SK-N-SH (cell line): Measurements from ENCODE around the gene KRT85. TPM values are rescaled to one million over a fixed set of nuclear protein-coding genes. Genes with fewer than 3 reads are reported as not detected.

ENCODE experiments used
- CTCF ChIA-PET: fragments of 300-600, 350-600 bp; formaldehyde crosslinking; extraction: SDS; loops from one replicate; lab custom pipeline; 2021; lab: Yijun Ruan, JAX
- POLR2A ChIA-PET: fragments of 350-600 bp; sonication (Branson Sonifier 250); formaldehyde crosslinking; extraction: SDS; loops from one replicate; lab custom pipeline; 2020; ENCODE audit warnings: antibody characterized with exemption, inconsistent platforms; lab: Yijun Ruan, JAX
- DNase-seq: peaks from one replicate; pipeline ENCODE4 v3.0.0; 2012
- H2AFZ ChIP-seq: fragments of 200-600 bp; sonication (generic); 2 replicates; pipeline ENCODE4 v1.8.1; 2016; ENCODE audit warnings: antibody characterized with exemption, mild to moderate bottlenecking, low read depth
- H3F3A ChIP-seq: fragments of 200-600 bp; sonication (generic); replicated peaks from 2 replicates; pipeline ENCODE3; 2016; ENCODE audit warnings: antibody characterized with exemption, mild to moderate bottlenecking; ENCODE audit not compliant: insufficient read depth
- H3K27ac ChIP-seq, 2 experiments: fragments of 200-500 bp in 1 of 2; fragments of 200-600 bp in 1 of 2; sonication (Bioruptor generic) in 1 of 2; sonication (generic), shearing (Covaris generic) in 1 of 2; 2 replicates each; pipeline versions ENCODE4 v1.5.1 to v1.6.1; 2014 to 2016; ENCODE audit warnings: low read depth in 2 of 2, inconsistent platforms in 1 of 2, low read length in 1 of 2, mild to moderate bottlenecking in 1 of 2, mixed read lengths in 1 of 2
- H3K27me3 ChIP-seq: fragments of 200-600 bp; sonication (generic), shearing (Covaris generic); 2 replicates; pipeline ENCODE4 v1.6.1; 2016; ENCODE audit warnings: mixed run types; ENCODE audit not compliant: insufficient read depth
- H3K36me3 ChIP-seq, 2 experiments: fragments of 200-500 bp in 1 of 2; fragments of 200-600 bp in 1 of 2; sonication (Bioruptor generic) in 1 of 2; sonication (generic) in 1 of 2; replicated peaks in 1 of 2; 2 replicates each; pipeline versions ENCODE3 to v1.5.1; 2014 to 2016; ENCODE audit warnings: low read length in 1 of 2, mild to moderate bottlenecking in 1 of 2; ENCODE audit not compliant: insufficient read depth in 2 of 2, control insufficient read depth in 1 of 2
- H3K4me1 ChIP-seq, 2 experiments: fragments of 200-500 bp in 1 of 2; fragments of 200-600 bp in 1 of 2; sonication (Bioruptor generic) in 1 of 2; sonication (generic), shearing (Covaris generic) in 1 of 2; 2 replicates each; pipeline versions ENCODE4 v1.5.1 to v1.6.1; 2014 to 2016; ENCODE audit warnings: low read depth in 1 of 2, low read length in 1 of 2, mixed run types in 1 of 2; ENCODE audit not compliant: insufficient read depth in 2 of 2, control insufficient read depth in 1 of 2
- H3K4me2 ChIP-seq: fragments of 200-600 bp; sonication (generic), shearing (Covaris generic); 2 replicates; pipeline ENCODE4 v1.6.1; 2017; ENCODE audit warnings: mixed run types
- H3K4me3 ChIP-seq, 2 experiments: fragments of 200-500 bp in 1 of 2; fragments of 200-600 bp in 1 of 2; sonication (Bioruptor generic) in 1 of 2; sonication (generic), shearing (Covaris generic) in 1 of 2; 2 replicates each; pipeline versions ENCODE4 v1.5.1 to v1.8.1; 2014 to 2016; ENCODE audit warnings: low read depth in 2 of 2, inconsistent platforms in 1 of 2, low read length in 1 of 2, mild to moderate bottlenecking in 1 of 2, mixed read lengths in 1 of 2, moderate library complexity in 1 of 2
- H3K79me2 ChIP-seq: fragments of 200-600 bp; sonication (generic); 2 replicates; pipeline ENCODE4 v1.8.1; 2017; ENCODE audit warnings: mild to moderate bottlenecking; ENCODE audit not compliant: insufficient read depth
- H3K9ac ChIP-seq: fragments of 200-600 bp; sonication (generic); 2 replicates; pipeline ENCODE4 v1.6.1; 2017; ENCODE audit warnings: mixed run types
- H3K9me2 ChIP-seq: fragments of 200-600 bp; sonication (generic); 2 replicates; pipeline ENCODE4 v1.6.1; 2017; ENCODE audit warnings: mixed run types
- H3K9me3 ChIP-seq: fragments of 200-600 bp; sonication (generic); 2 replicates; pipeline ENCODE4 v1.6.1; 2017; ENCODE audit warnings: mixed run types, mild to moderate bottlenecking, moderate library complexity
- H4K20me1 ChIP-seq: fragments of 200-600 bp; sonication (generic); 2 replicates; pipeline ENCODE4 v1.6.1; 2017; ENCODE audit warnings: mild to moderate bottlenecking, mixed run types; ENCODE audit not compliant: insufficient read depth
- CTCF ChIP-seq: fragments of 200-600 bp; sonication (generic); IDR thresholded peaks from 2 replicates; pipeline ENCODE4 v1.6.1; 2017; ENCODE audit warnings: antibody characterized with exemption, mild to moderate bottlenecking, moderate library complexity
- ELF1 ChIP-seq: IDR thresholded peaks from 2 replicates; pipeline ENCODE4 v1.4.0; 2012
- FOXJ3 ChIP-seq: sonication (generic); formaldehyde crosslinking; IDR thresholded peaks from 2 replicates; pipeline ENCODE4 v1.5.1; 2020; ENCODE audit warnings: mild to moderate bottlenecking, missing genetic modification reagents
- GATA2 ChIP-seq: sonication (generic); formaldehyde crosslinking; IDR thresholded peaks from 2 replicates; pipeline ENCODE4 v1.5.0; 2020; ENCODE audit warnings: mild to moderate bottlenecking, missing genetic modification reagents
- IRF3 ChIP-seq: fragments of 150-350 bp; IDR thresholded peaks from 2 replicates; pipeline ENCODE4 v1.6.1; 2016; ENCODE audit warnings: mild to moderate bottlenecking, low read depth, low read length
- JUND ChIP-seq: IDR thresholded peaks from 2 replicates; pipeline ENCODE4 v1.4.0; 2012
- MAX ChIP-seq: IDR thresholded peaks from 2 replicates; pipeline ENCODE4 v1.4.0; 2012; ENCODE audit warnings: low read depth
- MEF2A ChIP-seq: IDR thresholded peaks from 2 replicates; pipeline ENCODE4 v1.4.0; 2012; ENCODE audit warnings: low read depth, borderline replicate concordance
- MXI1 ChIP-seq: IDR thresholded peaks from 2 replicates; pipeline ENCODE4 v1.6.1; 2012; ENCODE audit warnings: mild to moderate bottlenecking, low read depth, low read length, improper control_type of control experiment
- NRF1 ChIP-seq: IDR thresholded peaks from 2 replicates; pipeline ENCODE4 v1.6.1; 2012; ENCODE audit warnings: low read depth, mild to moderate bottlenecking, low read length
- POLR2AphosphoS5 ChIP-seq: IDR thresholded peaks from 2 replicates; pipeline ENCODE4 v1.6.1; 2012; ENCODE audit warnings: low read depth, low read length
- RCOR1 ChIP-seq: fragments of 150-350 bp; IDR thresholded peaks from 2 replicates; pipeline ENCODE4 v1.6.1; 2017; ENCODE audit warnings: antibody characterized with exemption, low read length
- REST ChIP-seq: IDR thresholded peaks from 2 replicates; pipeline ENCODE4 v1.6.1; 2012; ENCODE audit warnings: mild to moderate bottlenecking, low read depth, low read length, moderate library complexity
- RFX5 ChIP-seq: IDR thresholded peaks from 2 replicates; pipeline ENCODE4 v1.6.1; 2012; ENCODE audit warnings: mild to moderate bottlenecking, improper control_type of control experiment, low read length
- RXRA ChIP-seq: IDR thresholded peaks from 2 replicates; pipeline ENCODE4 v1.4.0; 2012; ENCODE audit warnings: low read depth, mild to moderate bottlenecking, borderline replicate concordance
- SMC3 ChIP-seq: IDR thresholded peaks from 2 replicates; pipeline ENCODE4 v1.6.1; 2012; ENCODE audit warnings: low read depth, low read length, improper control_type of control experiment
- TCF12 ChIP-seq: IDR thresholded peaks from 2 replicates; pipeline ENCODE4 v1.4.0; 2012
- TEAD4 ChIP-seq: IDR thresholded peaks from 2 replicates; pipeline ENCODE4 v1.4.0; 2012; ENCODE audit warnings: mild to moderate bottlenecking, borderline replicate concordance; ENCODE audit not compliant: insufficient read depth
- ZBTB33 ChIP-seq: IDR thresholded peaks from 2 replicates; pipeline ENCODE4 v1.4.0; 2012; ENCODE audit warnings: low read depth, borderline replicate concordance
- WGBS: methylation state at CpG from one replicate; pipeline ENCODE4 v1.1.6; 2017; ENCODE audit warnings: low lambda C conversion rate; 5-methylcytosine and 5-hydroxymethylcytosine counted together
- polyA plus RNA-seq, 3 experiments: library from polyadenylated mRNA; depleted of rRNA; stranded (reverse); fragments of >200 nt; gene quantifications; 2 replicates each; pipeline ENCODE4 v1.2.3, GENCODE V29; 2012

Gene KRT85
- polyA plus RNA-seq, 1 of the 3 experiments (the other 2 are of a cell fraction): not detected

- H3K4me2 ChIP-seq: no peak overlapping the region
- H3K27ac ChIP-seq: no peak overlapping the region
- no peaks in the 10 kb centered on the region for H4K20me1 ChIP-seq
- H3K9me3 ChIP-seq: no peaks in the 10 kb centered on the region
- ChIA-PET POLR2A (interaction anchor here (0.7 kb wide), 1 partner anchor 131 kb away, joined by 3 read pairs; no protein-coding TSS in a partner anchor), CTCF (interaction anchor here (0.8 to 5.4 kb wide), 9 partner anchors 9 to 175 kb away, joined by 3 to 25 read pairs (median 3); no protein-coding TSS in a partner anchor)
- H3K79me2 ChIP-seq: no peaks in the 10 kb centered on the region
- no peak overlapping the region for H2AFZ ChIP-seq
- no peaks in the 10 kb centered on the region for H3K36me3 ChIP-seq
- no peak for TF ChIP-seq RCOR1
- no peak for TF ChIP-seq ELF1
- TF ChIP-seq MEF2A: no peak
- no peak for TF ChIP-seq SMC3
- TF ChIP-seq TCF12: no peak
- TF ChIP-seq TEAD4: no peak
- no peak for TF ChIP-seq RXRA
- no peak for TF ChIP-seq MAX
- no peak for TF ChIP-seq REST
- TF ChIP-seq IRF3: no peak
- DNase-seq: no peak
- no peaks in the 10 kb centered on the region for H3F3A ChIP-seq
- H3K9ac ChIP-seq: no peak overlapping the region
- 57% methylated on average over 1 of the region's 1 CpG for WGBS
- no peaks in the 10 kb centered on the region for H3K9me2 ChIP-seq
- H3K4me1 ChIP-seq: peaks cover 0 to 18% of the 10 kb centered on the region in 2 experiments; a peak in 2 of 4 replicates
- no peaks in the 10 kb centered on the region; the same call in 1 of the 2 replicates for H3K27me3 ChIP-seq
- H3K4me3 ChIP-seq: no peak overlapping the region
Observed at GRCh38 chr12:52331039-52331438, 36.2 kb downstream of the KRT85 start.

GRCh38 chr12:52327830-52328500, 39.3 kb downstream of the KRT85 start:
- Histone ChIP-seq H4K20me1 (no peaks in the 10 kb centered on the region), H3K9ac (no peak overlapping the region), H3K4me3 (no peak overlapping the region), H3K4me2 (no peak overlapping the region), H3K4me1 (peaks cover 0 to 6% of the 10 kb centered on the region in 2 experiments; a peak in 1 of 4 replicates), H2AFZ (no peak overlapping the region), H3K27me3 (no peaks in the 10 kb centered on the region; the same call in 1 of the 2 replicates), H3K27ac (no peak overlapping the region), H3K9me2 (no peaks in the 10 kb centered on the region), H3K36me3 (no peaks in the 10 kb centered on the region), H3K79me2 (no peaks in the 10 kb centered on the region), H3F3A (no peaks in the 10 kb centered on the region), H3K9me3 (no peaks in the 10 kb centered on the region)
- no peak for DNase-seq
- ChIA-PET POLR2A (interaction anchor here (1.3 kb wide), 1 partner anchor 128 kb away, joined by 4 read pairs; no protein-coding TSS in a partner anchor), CTCF (interaction anchor here (0.6 to 12.6 kb wide), 63 partner anchors 9 to 654 kb away, joined by 3 to 218 read pairs (median 5); partner anchors contain the start of gene KRT80)
- WGBS: 59% methylated on average over 10 of the region's 10 CpGs
- no peak for TF ChIP-seq GATA2
- no peak for TF ChIP-seq RFX5
- no peak for TF ChIP-seq CTCF
- no peak for TF ChIP-seq JUND
- no peak for TF ChIP-seq ELF1
- no peak for TF ChIP-seq ZBTB33
- TF ChIP-seq NRF1: no peak
- no peak for TF ChIP-seq FOXJ3 (CRISPR knock-in tag)
- TF ChIP-seq MEF2A: no peak
- no peak for TF ChIP-seq POLR2AphosphoS5
- TF ChIP-seq MXI1: no peak
